PC-9 (cell line): Measurements from ENCODE around the gene GRIN2A. TPM values are rescaled to one million over a fixed set of nuclear protein-coding genes. Genes with fewer than 3 reads are reported as not detected.
A peak's percentile ranks its signal among the peaks of the same experiment; 100 is the strongest.

ENCODE experiments used
- BruUV-seq: library from RNA; stranded (reverse); fragments of 400-500 nt; replicated peaks from 2 replicates; lab custom pipeline; 2021; lab: Mats Ljungman, UMichigan
- CTCF ChIA-PET: fragments of 300-600 bp; sonication (Branson Sonifier 250); formaldehyde crosslinking; loops from one replicate; lab custom pipeline; 2022; ENCODE audit warnings: antibody characterized with exemption; lab: Charles Lee
- POLR2A ChIA-PET: fragments of 300-600 bp; sonication (Branson Sonifier 250); formaldehyde crosslinking; loops from one replicate; lab custom pipeline; 2022; ENCODE audit warnings: antibody characterized with exemption; ENCODE audit not compliant: unreplicated experiment; lab: Charles Lee
- DNase-seq, 2 experiments: peaks; one replicate each; pipeline versions ENCODE4 v3.0.0 to v3.0.0-alpha.2; 2015 to 2022; ENCODE audit warnings: mixed read lengths in 1 of 2
- H2AFZ ChIP-seq: fragments of 200-600 bp; sonication (generic); 2 replicates; pipeline ENCODE4 v1.8.1; 2017; ENCODE audit warnings: antibody characterized with exemption
- H3F3A ChIP-seq: fragments of 200-600 bp; sonication (generic); 2 replicates; pipeline ENCODE4 v1.8.1; 2017; ENCODE audit warnings: antibody characterized with exemption, mild to moderate bottlenecking, low read depth; ENCODE audit not compliant: insufficient read depth
- H3K27ac ChIP-seq: fragments of 200-600 bp; sonication (generic); 2 replicates; pipeline ENCODE4 v1.6.1; 2016; ENCODE audit warnings: mixed run types
- H3K27me3 ChIP-seq: fragments of 200-600 bp; sonication (generic); 2 replicates; pipeline ENCODE4 v1.6.1; 2016; ENCODE audit warnings: low read depth, mixed run types; ENCODE audit not compliant: insufficient read depth
- H3K36me3 ChIP-seq: fragments of 200-600 bp; sonication (generic); 2 replicates; pipeline ENCODE4 v1.6.1; 2016; ENCODE audit warnings: low read depth, mixed run types
- H3K4me1 ChIP-seq: fragments of 200-600 bp; sonication (generic); replicated peaks from 2 replicates; pipeline ENCODE4 v1.6.1; 2016; ENCODE audit warnings: mixed run types; ENCODE audit not compliant: insufficient read depth
- H3K4me2 ChIP-seq: fragments of 200-600 bp; sonication (generic); 2 replicates; pipeline ENCODE4 v1.6.1; 2017; ENCODE audit warnings: mixed run types
- H3K4me3 ChIP-seq: fragments of 200-600 bp; sonication (generic); 2 replicates; pipeline ENCODE4 v1.6.1; 2016; ENCODE audit warnings: mixed run types
- H3K79me2 ChIP-seq: fragments of 200-600 bp; sonication (generic); 2 replicates; pipeline ENCODE4 v1.6.1; 2017; ENCODE audit warnings: low read depth, mixed run types
- H3K9me2 ChIP-seq: fragments of 200-600 bp; sonication (generic); 2 replicates; pipeline ENCODE4 v1.8.1; 2017; ENCODE audit warnings: mild to moderate bottlenecking; ENCODE audit not compliant: insufficient read depth
- H3K9me3 ChIP-seq: fragments of 200-600 bp; sonication (generic); 2 replicates; pipeline ENCODE4 v1.8.1; 2016; ENCODE audit warnings: low read depth; ENCODE audit not compliant: insufficient read depth
- H4K20me1 ChIP-seq: fragments of 200-600 bp; sonication (generic); 2 replicates; pipeline ENCODE4 v1.8.1; 2017; ENCODE audit not compliant: insufficient read depth
- EZH2 ChIP-seq: fragments of 200-600 bp; sonication (generic); IDR thresholded peaks from 2 replicates; pipeline ENCODE4 v1.8.0; 2017; ENCODE audit warnings: antibody characterized with exemption, low read depth
- intact Hi-C: fragments of 100-400 bp; cut with micrococcal nuclease; formaldehyde crosslinking; loops from one replicate; pipeline ENCODE4 v1.10.0; 2022; ENCODE audit not compliant: unreplicated experiment
- total RNA-seq: library from RNA; stranded (reverse); gene quantifications from 2 replicates; pipeline ENCODE4 v1.2.3, GENCODE V29; 2021
- TF ChIP-seq, protein P1 (sequence below): fragments of 200-600 bp; sonication (generic); conservative IDR thresholded peaks from 2 replicates; pipeline ENCODE4 v1.6.1; 2017; ENCODE audit warnings: mixed run types, antibody characterized with exemption, mild to moderate bottlenecking, moderate library complexity

The GRIN2A gene
- total RNA-seq, 1 experiment from 2014 or later = not detected

DNA sequence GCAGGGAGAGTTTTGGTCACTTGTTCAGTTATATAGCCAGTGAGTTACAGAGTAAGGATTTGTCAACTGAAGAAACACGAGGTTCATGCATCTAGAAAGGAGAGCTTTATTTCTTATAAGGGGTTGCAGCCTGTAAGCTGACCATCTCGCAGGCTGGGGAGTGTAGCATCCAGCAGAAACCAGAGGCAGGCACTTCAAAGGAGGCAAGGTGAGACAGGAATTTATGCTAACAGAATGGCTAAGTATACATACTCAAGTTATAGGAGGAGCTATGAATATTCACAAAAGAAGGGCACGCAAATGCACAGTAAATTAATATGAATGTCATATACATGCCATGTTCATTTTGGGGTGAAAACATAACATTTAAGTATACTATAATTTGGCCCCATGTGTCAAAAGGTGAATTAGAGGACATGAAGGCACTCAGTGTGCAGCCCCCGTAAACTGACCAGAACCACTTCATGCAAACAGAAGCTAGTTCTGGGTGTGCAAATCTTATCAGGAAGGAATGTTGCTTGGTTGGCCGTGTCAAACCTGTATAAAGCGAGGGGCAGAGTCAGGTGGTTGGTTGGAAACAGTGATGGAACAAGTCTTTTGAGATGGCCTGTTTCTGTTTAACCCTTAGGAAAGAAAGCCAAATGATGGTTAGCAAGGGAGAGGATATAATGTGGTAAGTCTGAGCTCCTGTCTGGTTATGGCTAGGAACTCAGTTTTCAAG is 97.0 kb downstream of the GRIN2A start:
- intact Hi-C loops = no loop called here
- Histone ChIP-seq H2AFZ (no peak overlapping the region), H3K36me3 (no peaks in the 10 kb centered on the region), H3K4me1 (peaks cover 25% of the 10 kb centered on the region), H3K27ac (no peak overlapping the region), H4K20me1 (no peaks in the 10 kb centered on the region), H3K4me3 (no peak overlapping the region), H3K27me3 (no peaks in the 10 kb centered on the region), H3K79me2 (no peaks in the 10 kb centered on the region), H3K9me2 (no peaks in the 10 kb centered on the region), H3K9me3 (no peaks in the 10 kb centered on the region), H3K4me2 (no peak overlapping the region), H3F3A (no peaks in the 10 kb centered on the region)
- BruUV-seq = no TSS peak
- TF ChIP-seq EZH2 = no peak
- TF ChIP-seq, protein P1, sequence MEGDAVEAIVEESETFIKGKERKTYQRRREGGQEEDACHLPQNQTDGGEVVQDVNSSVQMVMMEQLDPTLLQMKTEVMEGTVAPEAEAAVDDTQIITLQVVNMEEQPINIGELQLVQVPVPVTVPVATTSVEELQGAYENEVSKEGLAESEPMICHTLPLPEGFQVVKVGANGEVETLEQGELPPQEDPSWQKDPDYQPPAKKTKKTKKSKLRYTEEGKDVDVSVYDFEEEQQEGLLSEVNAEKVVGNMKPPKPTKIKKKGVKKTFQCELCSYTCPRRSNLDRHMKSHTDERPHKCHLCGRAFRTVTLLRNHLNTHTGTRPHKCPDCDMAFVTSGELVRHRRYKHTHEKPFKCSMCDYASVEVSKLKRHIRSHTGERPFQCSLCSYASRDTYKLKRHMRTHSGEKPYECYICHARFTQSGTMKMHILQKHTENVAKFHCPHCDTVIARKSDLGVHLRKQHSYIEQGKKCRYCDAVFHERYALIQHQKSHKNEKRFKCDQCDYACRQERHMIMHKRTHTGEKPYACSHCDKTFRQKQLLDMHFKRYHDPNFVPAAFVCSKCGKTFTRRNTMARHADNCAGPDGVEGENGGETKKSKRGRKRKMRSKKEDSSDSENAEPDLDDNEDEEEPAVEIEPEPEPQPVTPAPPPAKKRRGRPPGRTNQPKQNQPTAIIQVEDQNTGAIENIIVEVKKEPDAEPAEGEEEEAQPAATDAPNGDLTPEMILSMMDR = no peak
- DNase-seq = no peak
- POLR2A ChIA-PET = interaction anchor here (0.6 kb wide), 1 partner anchor 9 kb away, joined by 4 read pairs; no protein-coding TSS in a partner anchor
- CTCF ChIA-PET = no interaction called here

DNA sequence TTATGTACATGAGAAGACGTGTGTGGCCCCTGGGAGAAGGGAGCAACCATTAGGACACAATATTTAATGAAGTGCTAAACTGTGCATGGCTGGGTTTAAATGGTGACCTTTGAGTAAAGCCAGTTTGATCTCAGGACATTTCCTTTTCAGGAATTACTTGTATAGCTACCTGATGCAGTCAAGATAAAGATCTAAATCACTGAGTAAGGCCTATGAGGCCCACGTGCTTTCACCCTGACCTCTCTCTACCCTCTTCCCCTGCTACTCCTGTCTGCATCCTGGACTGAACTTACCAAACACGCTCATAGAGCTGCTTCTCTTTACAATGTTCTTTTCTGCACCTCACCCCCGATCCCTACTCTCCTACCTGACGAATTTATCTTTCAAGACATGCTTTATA is 98.9 kb downstream of the GRIN2A start:
- no peaks in the 10 kb centered on the region for H3K36me3 ChIP-seq
- H4K20me1 ChIP-seq = no peaks in the 10 kb centered on the region
- peaks cover 41% of the 10 kb centered on the region for H3K4me1 ChIP-seq
- no peak overlapping the region for H3K4me3 ChIP-seq
- BruUV-seq = no TSS peak
- POLR2A ChIA-PET = no interaction called here
- intact Hi-C loops = no loop called here
- DNase-seq = peak in 1 of 2 experiments; percentile 67
- CTCF ChIA-PET = no interaction called here
- TF ChIP-seq, protein P1 = no peak
- no peak for TF ChIP-seq EZH2
- H3K9me2 ChIP-seq = no peaks in the 10 kb centered on the region
- H3K79me2 ChIP-seq = no peaks in the 10 kb centered on the region
- H3K27me3 ChIP-seq = no peaks in the 10 kb centered on the region
- no peak overlapping the region for H2AFZ ChIP-seq
- H3K4me2 ChIP-seq = peak overlapping the region; percentile 23
- H3F3A ChIP-seq = peaks cover 7% of the 10 kb centered on the region; the same call in 1 of the 2 replicates
- H3K9me3 ChIP-seq = no peaks in the 10 kb centered on the region
- no peak overlapping the region for H3K27ac ChIP-seq

DNA sequence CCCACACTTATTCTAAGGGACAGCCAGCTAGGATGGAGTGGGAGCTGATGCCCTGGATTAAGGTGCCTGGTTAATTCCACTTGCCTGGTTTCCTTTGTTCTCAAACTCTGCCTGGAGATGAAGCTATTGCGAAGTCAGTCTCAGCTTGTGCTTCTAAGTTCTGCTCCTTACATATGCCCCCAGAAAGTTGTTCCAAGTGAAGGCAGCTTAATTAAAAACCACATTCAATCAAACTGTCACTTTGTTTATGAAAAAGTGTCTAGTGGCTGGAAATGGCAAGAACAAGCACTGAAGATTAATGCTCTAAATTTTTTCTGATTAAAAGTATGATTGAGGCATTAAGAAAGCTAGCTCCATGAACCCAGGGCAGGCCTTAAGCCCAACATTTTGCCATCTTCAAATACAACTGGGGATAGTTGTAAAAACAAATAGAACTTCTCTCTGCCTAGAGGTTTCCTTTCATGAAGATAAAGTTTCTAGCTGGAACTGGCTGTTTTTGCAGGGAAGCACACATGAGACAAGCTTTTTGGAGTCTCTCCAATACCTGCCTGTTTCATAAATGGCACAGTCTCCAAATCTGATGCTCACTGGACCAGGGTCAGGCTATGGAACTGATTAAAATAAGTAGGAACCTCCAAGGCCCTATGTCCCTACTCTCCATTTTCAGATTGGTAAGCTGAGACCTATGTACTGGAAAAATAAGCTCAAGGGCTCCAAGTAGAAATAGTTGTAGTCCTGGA is 100.9 kb downstream of the GRIN2A start:
- H3K4me2 ChIP-seq = no peak overlapping the region; the same call in 1 of the 2 replicates
- no peaks in the 10 kb centered on the region for H4K20me1 ChIP-seq
- no peaks in the 10 kb centered on the region for H3K9me2 ChIP-seq
- no peak overlapping the region for H2AFZ ChIP-seq
- no peaks in the 10 kb centered on the region for H3K36me3 ChIP-seq
- TF ChIP-seq EZH2 = no peak
- POLR2A ChIA-PET = no interaction called here
- CTCF ChIA-PET = no interaction called here
- H3K4me1 ChIP-seq = peaks cover 41% of the 10 kb centered on the region
- no TSS peak for BruUV-seq
- no peak for DNase-seq
- no peak overlapping the region for H3K27ac ChIP-seq
- intact Hi-C loops = no loop called here
- no peaks in the 10 kb centered on the region for H3K9me3 ChIP-seq
- no peak overlapping the region for H3K4me3 ChIP-seq
- no peaks in the 10 kb centered on the region for H3K27me3 ChIP-seq
- peaks cover 7% of the 10 kb centered on the region; the same call in 1 of the 2 replicates for H3F3A ChIP-seq
- no peaks in the 10 kb centered on the region for H3K79me2 ChIP-seq
